Activated T-helper 1 cell treated with Interleukin-2 at 50 U/mL for 16 hours (primary cell): ENCODE results near the gene YY1AP1.
"Not testable (repeated sequence)": the region's sequence is repeated elsewhere in the genome, so short reads cannot be mapped to it uniquely, and the experiment has no call there.

Experiments used
- DNase-seq: peaks from one replicate; pipeline ENCODE4 v3.0.0-alpha.2; 2020; ENCODE audit warnings: low read depth

The YY1AP1 gene

DNA sequence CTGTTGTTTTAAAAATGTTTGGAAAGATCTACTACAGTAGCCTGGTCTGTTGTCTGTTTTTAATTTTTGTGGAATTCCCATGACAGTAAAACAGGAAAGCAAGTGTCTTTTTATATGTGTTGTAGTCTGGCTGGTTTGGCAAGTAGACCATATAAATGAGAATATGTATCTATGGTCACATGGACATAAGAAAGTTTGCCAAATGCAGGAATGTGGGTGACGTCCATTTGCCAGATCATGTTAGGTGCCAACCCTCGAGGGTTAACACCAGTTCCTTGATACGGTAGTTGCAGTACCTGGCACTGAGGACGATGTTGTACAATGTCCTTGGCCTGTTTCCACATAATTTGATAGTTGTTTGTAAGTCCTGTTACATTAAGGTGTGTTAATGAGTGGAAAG, 6.5 kb upstream of the YY1AP1 start:
- no peak for DNase-seq

DNA sequence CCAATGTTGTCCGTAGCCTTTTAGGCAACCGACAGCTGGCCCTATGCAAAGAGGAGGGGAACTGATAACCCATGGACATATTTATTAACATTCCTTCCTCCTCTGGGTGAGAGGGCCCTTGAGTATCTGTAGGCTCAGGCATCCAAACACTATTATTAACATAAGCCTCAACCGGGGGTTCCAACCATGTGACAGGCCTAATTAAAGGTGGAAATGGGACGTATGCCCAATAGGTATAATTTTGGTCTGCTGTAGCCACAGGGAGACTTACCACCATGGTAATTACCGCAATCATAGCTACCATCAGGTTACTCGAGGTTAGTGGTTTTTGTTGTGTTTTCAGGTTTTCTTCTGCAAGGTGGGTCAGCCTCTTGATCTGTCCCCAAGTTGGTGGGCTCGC, 5.6 kb upstream of the YY1AP1 start:
- DNase-seq = no peak

DNA sequence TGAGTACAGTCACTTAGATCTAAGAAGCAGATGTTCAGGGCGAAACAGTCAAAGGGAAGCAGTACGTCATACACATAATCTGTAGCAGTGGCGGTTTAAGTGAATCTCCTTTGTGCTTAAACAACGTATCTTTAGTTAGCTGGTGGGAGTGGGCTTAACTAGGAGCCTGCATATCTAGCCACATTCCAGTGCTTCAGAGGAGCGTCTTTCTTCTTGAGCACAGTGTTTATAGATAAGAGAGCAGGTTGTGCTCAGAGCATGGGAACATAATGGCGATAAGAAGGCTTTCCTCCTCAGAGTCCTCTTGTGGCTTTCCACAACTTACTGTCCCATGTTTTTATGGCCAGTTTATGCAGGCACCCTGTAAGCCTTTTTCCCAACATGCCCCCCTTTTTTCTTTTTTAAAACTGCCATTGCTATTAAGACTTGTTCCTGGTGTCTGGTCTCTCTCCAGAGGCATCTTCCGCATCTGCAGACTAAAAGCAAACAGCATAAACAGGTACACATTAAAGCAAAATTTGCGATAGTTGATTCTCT, 3.5 kb upstream of the YY1AP1 start:
- no peak for DNase-seq

DNA sequence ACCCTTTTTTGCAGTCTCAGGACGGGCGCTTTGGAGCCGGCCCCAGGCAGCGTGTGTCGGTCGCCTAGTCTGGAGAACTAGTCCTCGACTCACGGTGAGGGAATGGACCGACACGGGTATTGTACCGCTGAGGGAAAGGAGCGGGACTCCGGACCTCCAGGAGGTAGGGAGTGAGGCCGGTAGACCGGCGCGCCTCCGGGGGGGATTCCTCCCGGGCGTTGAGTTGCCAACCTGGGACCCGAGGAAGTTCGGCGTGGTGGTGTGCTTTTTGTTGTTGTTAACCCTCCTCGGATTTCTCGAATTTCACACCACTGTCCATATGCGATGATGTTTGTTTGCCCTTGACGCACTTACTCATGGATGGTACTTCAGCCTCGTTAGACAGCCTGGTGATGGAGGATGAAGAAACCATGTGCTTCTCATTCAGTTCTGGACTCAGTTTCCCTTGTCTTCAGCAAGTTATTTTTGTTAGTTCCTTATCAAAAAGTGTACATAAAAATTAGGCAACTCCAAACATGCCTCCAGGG, 570 bp upstream of the YY1AP1 start, which contains the start of gene DAP3:
Gene DAP3, plus strand, starts transcription at position 11 of the 527 bp plus-strand sequence. CDS start 20,689 bp downstream, outside the sequence.
- not testable (repeated sequence) for DNase-seq

DNA sequence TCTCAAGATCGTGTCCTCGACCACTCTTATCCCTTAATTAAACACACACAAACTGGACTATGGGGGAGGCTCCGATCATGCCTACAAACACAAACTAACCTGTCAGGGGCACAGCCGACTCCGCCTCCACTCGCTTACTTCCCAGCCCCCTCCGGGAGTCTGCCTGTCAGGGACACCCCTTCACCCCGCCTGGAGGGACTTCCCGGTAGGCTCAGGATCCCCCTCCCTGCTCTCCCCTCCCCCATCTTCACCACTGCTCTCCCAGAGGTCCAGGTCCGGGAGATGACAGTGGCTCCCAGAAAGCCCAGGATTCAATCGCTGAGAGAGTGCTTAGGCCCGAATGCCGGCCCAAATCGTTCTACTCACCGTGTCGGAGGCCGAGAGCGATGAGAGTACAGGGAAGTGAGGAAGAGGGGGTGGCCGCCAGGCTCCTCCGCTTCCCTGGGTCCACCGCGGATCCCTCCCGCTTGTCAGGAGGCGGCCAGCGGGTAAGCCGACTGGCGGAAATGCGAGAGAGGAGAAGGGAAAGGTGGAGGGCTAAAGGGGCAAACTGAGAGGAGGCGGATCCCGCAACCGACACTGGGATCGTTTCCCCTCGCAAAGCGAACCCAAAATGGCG, 760 bp downstream of the YY1AP1 start:
- not testable (repeated sequence) for DNase-seq

DNA sequence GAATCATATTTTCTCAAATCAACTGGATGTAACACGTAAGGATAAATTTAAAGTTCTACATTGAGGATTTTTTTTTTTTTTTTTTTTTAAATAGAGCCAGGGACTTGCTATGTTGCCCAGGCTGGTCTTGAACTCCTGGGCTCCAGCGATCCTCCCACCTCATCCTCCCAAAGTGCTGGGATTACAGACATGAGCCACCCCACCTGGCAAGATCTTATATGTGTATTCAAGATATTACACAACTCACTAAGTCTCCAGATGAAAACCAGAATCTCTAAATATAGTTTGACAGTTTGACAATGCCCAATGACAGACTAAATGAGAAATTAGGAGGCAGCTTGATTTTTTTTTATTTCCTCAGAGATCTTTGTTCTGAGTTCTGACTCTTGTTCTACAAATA, 6.8 kb downstream of the YY1AP1 start:
- no peak for DNase-seq

DNA sequence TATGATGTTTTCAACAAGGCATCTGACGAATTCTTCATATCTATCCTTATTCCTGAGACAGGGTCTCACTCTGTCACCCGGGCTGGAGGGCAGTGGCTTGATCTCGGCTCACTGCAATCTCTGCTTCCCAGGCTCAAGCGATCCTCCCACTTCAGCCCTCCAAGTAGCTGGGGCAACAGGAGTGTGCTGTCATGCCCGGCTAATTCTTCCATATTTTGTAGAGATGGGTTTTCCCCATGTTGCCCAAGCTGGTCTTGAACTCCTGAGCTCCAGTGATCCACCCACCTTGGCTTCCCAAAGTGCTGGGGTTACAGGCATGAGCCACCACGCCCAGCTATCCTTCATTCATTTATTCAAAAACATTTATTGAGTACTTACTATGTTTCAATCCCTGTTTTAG, 8.0 kb downstream of the YY1AP1 start:
- no peak for DNase-seq

DNA sequence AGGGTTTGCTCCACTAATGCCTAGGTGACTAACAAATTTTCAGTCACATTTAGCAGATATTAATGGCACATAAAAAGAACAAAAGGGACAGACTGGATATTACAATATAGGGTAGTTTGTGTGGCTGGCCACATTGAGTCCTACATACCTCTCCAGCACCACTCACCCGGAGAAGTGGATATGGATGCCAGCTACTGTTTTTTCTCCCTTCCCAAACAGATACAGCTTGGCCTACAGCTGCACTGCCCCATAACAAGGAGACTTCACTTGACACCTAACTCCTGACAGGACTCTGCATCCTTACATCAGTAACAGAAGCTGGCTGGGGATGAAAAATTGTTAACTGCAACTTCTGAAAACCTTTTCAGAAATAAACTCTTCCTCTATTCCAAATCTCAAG, 9.6 kb downstream of the YY1AP1 start:
- DNase-seq = not testable (repeated sequence)

DNA sequence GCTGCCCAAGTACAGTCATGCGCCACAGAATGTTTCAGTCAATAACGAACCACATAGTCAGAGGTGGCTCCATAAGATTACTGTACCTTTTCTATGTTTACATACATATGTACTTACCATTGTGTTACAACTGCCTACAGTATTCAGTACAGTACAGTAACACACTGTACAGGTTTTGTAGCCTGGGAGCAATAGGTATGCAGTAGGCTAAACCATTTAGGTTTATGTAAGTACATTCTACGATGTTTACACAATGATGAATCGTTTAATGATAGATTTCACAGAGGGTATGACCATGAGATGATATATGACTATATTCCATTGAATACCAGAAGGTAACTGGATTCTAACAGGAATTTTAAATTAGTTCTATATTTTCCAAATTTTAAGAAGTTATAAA, 10.5 kb downstream of the YY1AP1 start:
- no peak for DNase-seq

DNA sequence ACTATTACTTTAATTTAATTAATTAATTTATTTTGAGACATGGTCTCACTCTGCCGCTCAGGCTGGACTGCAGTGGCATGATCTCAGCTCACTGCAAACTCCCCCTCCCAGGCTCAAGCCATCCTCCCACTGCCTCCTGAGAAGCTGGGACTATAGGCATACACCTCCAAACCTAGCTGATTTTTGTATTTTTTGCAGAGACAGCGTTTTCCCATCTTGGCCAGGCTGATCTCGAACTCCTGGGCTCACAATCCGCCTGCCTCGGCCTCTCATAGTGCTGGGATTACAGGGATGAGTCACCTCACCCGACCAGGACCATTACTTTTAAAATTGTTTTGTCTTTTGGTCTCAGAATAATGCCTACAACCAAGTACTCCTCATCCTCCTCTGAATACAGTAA, 15.6 kb downstream of the YY1AP1 start:
- DNase-seq = no peak

DNA sequence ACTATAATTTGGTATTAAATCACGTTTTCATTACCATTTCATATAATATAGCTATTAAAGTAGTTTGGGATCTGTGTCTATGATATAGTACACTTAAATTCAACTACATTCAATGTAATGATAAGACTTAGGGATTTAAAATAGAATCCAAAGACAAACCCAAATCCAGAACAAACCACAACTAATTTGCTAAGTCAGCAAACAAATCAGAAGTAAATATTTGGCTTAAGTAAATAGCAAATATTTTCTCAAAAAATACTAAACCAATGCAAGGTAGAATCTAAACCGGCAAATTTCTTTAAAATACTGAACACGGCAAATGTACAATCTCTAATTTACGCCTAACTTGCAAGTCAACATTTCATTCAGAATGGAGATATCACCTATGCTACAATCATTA, 16.8 kb downstream of the YY1AP1 start:
- no peak for DNase-seq

DNA sequence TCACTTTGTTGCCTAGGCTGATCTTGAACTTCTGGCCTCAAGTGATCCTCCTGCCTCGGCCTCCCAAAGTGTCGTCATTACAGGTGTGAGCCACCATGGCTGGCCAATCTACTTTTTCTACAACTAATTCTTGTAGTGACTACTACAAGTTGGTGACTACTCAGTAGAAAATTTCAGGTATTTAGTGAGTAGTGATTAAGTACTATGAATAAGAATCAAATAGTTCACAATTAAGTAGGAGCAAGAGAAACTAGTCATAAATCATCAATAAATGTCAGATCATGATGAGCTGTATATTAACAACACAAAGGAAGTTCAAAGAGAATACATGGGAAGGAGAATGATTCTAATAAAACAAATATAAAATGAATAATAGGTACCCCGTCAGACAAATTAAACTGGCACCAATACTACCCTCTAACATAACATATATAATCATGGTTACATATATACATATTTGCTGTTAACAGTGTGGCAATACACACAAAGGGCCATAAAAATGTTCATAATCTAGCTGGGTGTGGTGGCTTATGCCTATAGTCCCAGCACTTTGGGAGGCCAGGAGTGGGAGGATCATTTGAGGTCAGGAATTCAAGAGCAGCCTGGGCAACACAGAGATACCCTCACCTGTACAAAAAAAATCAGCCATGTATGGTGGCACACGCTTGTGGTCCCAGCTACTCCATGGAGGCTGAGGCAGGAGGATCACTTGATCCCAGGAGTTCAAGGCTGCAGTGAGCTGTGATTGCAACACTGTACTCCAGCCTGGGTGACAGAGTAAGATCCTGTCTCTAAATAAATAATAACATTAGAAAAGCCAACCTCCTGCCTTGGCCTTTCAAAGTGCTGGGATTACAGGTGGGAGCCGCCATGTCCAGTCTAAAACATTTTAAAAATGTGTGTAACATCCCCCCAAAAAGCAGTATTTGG, 19.1 kb downstream of the YY1AP1 start:
- no peak for DNase-seq

DNA sequence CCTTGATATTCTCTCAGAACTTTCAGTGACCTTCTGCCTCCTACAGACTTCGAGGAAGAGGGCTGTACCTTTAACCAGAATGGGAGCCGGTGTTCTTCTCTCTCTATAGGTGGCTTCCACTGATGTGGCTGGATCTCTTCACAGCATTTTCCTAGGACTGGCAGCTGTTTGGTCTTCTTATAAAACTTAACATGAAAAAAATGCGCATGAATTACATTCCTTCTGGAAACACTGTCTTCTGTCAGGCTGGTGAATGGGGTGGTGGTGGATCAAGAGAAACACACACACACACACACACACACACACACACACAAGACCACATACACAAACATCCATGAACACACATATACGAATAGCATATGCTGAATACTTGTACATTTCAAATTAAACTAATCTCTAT, 27.3 kb downstream of the YY1AP1 start:
- DNase-seq = not testable (repeated sequence)

DNA sequence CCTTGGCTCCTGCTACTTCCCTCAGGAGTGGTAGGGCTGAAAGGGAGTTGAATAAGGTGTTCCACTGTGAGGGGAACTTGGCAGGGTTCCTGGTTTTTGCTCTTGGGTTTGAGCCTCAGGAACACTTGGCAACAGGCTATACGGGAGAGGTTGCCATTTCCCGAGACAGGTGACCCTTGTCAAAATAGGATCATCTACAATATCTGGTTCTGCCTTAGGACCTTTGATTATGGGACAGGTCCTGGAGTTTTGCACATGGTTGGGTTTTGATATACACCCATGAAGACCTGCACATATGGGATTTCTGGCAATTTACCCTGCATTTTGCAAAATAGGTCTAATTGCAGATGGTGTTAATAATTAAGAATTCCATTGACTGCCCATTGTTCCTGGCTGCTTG, 31.1 kb downstream of the YY1AP1 start:
- DNase-seq = no peak

DNA sequence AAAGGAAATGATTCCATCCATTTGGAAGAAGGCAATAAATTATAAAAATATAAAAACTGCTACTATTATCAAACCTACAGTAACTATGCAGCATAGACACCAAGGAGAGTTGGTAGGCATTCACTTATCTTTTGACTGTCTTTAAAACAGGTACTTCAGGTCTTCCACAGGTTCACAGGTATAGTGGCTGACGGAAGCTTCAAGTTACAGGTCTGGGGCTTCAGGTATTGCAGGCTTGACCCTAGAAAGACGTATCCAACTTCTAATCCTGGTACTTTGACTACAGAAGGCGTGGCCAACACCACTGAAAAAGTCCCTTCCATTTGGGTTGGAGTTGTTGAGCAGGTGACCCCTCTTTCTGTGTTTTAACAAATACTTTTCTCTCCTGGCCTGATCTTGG, 35.6 kb downstream of the YY1AP1 start:
- DNase-seq = no peak

DNA sequence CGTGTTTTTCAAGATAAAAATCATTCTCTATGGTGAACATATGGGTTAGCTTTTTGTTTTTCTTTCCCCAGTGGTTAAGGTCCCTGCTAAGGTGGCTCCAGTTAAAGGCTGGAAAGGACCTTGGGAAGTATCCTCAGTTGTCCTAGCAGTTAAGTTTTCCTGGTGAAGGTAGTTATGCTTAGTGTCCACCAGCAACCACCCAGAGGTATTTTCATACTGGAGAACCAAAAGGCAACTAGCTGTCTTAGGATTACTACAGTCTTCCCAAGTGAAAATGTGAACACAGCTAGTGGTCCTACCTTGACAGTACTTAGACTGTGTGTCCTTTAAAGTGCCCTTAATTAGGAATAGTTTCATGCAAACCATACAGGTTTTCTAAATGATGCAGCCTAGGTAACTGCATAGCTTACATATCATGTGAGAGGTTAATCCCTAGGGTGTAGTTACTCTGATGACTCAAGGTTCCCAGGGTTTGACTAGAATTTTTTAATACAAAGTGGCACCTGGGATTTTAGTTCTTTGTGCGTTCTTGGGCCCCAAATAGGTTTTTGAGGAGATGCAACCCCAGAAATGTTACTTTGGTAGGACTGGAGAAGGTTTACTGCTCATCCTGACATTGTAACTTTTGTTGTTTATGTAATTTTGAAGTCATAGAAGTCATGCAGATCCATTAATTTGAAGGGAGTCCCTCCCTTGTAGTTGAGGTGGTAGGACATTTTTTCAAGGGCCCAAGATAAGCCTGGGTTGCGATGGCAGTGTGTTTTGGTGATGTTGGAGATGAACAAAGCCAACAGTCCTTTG, 36.5 kb downstream of the YY1AP1 start:
- DNase-seq = no peak

DNA sequence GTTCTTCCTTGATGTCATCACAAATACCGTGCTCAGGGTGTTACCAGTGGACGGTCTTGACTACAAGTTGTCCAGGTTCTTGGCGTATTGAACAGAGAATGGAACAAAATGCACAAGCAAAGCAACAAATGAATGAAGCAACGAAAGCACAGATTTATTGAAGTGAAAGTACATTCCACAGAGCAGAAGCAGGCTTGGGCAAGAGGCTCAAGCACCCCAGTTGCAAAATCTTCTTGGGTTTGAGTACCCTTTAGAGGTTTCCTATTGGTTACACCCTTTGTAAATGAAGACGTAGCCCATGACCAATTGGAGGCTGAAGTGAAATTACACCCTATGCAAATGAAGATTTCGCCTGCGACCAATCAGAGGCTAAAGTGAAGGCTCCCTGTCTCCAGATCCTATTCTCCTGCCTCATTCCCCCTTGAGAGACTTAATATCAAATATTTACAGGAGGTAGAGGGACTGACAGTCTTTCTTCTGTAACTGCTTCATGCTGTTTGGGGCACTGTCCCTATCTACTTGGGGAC, 38.3 kb downstream of the YY1AP1 start:
- no peak for DNase-seq

DNA sequence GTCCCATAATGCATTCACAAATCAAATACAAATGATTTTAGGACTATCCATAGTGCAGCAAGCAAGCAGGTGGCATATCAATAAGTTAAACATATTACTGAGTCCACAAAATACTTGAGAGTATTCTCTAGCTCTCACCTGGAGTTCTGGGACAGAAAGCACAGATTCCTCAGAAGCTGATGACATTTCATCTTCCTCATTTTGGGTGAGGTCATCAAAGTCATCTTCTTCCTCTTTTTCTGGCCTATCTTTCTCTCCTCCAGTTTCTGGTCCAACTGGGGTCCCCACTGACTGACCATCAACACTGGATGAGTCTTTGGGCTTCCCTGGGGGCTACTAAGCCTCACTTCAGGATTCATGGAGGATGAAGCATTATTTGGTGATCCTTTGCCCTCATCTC, 38.9 kb downstream of the YY1AP1 start:
- no peak for DNase-seq

DNA sequence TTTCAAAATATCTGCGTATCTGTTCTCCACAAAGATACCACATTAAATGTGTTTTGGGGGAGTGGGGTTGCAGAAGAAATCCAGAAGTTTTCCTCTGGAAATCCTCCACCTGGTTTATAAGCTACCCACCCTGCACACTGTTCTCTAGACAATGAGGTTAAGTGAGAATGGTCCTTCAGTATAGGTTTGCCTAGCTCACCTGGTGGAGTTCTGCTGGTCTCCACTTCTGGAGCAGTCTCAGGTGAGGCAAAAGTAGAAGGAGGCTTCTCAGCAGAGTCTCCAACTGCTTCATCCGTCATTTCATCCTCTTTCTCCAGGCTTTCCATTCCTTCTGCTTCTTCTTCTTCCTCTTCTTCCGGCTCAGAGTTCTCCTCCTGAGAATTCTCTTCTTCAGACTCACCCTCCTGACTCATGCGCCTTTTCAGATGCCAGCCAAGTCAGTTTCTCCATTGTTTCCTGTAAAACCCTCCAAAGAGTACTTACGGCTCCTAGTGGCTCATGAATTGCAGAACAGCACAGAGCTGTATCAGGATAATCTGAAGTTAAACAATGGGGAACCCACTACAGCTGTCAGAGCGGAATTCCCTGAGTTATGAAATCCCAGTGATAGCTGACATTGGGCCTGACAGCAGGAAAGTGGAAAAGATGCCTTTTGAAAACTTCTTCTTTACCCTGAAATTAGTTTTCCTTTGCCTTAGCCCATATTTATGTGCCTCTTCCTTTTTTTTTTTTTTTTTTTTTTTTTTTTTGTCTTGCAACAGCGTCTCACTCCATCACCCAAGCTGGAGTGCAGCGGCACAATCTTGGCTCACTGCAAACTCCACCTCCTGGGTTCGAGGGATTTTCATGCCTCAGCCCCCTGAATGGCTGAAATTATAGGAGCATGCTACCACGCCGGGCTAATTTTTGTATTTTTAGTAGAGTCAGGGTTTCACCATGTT, 40.1 kb downstream of the YY1AP1 start:
- no peak for DNase-seq

DNA sequence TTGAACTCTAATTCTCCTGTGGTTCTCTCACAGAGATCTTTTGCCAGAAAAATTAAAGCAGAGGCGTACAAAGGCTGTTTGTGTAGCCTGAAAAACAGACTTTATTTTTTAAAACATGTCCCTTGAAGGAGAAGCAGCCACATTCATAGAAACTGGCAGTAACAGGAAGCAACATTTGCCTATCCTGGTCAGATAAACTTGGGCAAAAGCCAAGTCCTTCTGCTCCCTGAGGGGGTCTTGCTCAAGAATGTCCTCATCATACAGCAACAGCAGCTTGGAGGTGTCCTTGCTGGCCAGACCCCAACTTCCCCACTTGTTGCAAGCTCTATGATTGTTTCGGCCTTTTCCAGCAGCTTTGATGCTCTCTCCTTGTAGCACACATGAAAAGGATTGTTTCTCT, 42.3 kb downstream of the YY1AP1 start:
- DNase-seq = no peak

DNA sequence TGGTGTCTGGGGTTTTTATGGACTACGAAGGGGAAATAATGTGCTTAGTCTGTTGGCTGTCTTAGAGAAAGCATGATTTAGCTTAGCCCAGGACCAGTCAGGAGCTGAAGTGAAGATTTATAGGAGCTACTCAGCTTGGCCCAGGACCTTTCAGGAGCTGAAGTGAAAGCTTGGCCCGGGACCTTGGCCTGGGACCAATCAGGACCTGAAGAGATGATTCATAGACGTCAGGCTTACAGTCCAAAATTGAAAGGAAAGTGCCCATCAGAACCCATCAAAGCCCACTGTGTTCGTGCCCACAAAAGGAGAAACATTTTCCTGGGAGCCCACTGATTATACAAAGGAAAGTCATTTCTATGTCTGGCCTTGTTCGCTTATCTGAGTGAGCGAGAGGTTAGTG, 42.9 kb downstream of the YY1AP1 start:
- DNase-seq = no peak
